Subcutaneous abdominal adipose tissue (tissue), 5 donors: ENCODE measurements around the gene FCMR.
A peak's percentile ranks its signal among the peaks of the same experiment; 100 is the strongest.

Source experiments
- H3K27ac ChIP-seq: one replicate; pipeline ENCODE4 v1.7.0; 2013; ENCODE audit warnings: low read depth, mild to moderate bottlenecking, inconsistent platforms, low read length, moderate library complexity
- H3K27me3 ChIP-seq, 5 donors: one replicate each; pipeline ENCODE4 v1.7.0; 2013; ENCODE audit warnings: low read length in 5 of 5, inconsistent platforms in 1 of 5; ENCODE audit not compliant: control insufficient read depth in 5 of 5, insufficient read depth in 4 of 5
- H3K36me3 ChIP-seq, 5 donors: one replicate each; pipeline ENCODE4 v1.7.0; 2013; ENCODE audit warnings: low read length in 5 of 5; ENCODE audit not compliant: control insufficient read depth in 5 of 5, insufficient read depth in 5 of 5
- H3K4me1 ChIP-seq, 5 donors: one replicate each; pipeline ENCODE4 v1.7.0; 2013; ENCODE audit warnings: low read length in 5 of 5, mild to moderate bottlenecking in 3 of 5, moderate library complexity in 1 of 5; ENCODE audit not compliant: control insufficient read depth in 5 of 5, insufficient read depth in 5 of 5
- H3K4me3 ChIP-seq, 5 donors: one replicate each; pipeline ENCODE4 v1.7.0; 2013; ENCODE audit warnings: low read length in 5 of 5, low read depth in 1 of 5
- H3K9ac ChIP-seq, 5 donors: one replicate each; pipeline ENCODE4 v1.7.0; 2013; ENCODE audit warnings: low read length in 5 of 5, mild to moderate bottlenecking in 4 of 5, moderate library complexity in 3 of 5
- H3K9me3 ChIP-seq, 5 donors: one replicate each; pipeline ENCODE4 v1.7.0; 2013; ENCODE audit warnings: low read length in 5 of 5; ENCODE audit not compliant: control insufficient read depth in 5 of 5
- donor health status: healthy.
- donor health status: healthy.
- donor health status: healthy.
- donor health status: healthy.
- donor health status: healthy.

FCMR gene

GRCh38 chr1:206867239-206867638, 54.5 kb downstream of the FCMR start:
- H3K4me3 ChIP-seq, result no peak overlapping the region
- no peaks in the 10 kb centered on the region for H3K27me3 ChIP-seq
- H3K4me1 ChIP-seq, result peaks cover 0 to 8% (median 4%) of the 10 kb centered on the region in 5 donors
- no peak overlapping the region for H3K27ac ChIP-seq
- peaks cover 0 to 4% (median 0%) of the 10 kb centered on the region in 5 donors for H3K9me3 ChIP-seq
- no peak overlapping the region for H3K9ac ChIP-seq
- no peaks in the 10 kb centered on the region for H3K36me3 ChIP-seq

- Histone ChIP-seq H3K9ac (no peak overlapping the region), H3K27me3 (no peaks in the 10 kb centered on the region), H3K4me1 (peaks cover 0 to 8% (median 4%) of the 10 kb centered on the region in 5 donors), H3K4me3 (no peak overlapping the region), H3K27ac (no peak overlapping the region), H3K9me3 (no peaks in the 10 kb centered on the region), H3K36me3 (no peaks in the 10 kb centered on the region)
Measured at GRCh38 chr1:206866062-206866461, 55.7 kb downstream of the FCMR start.

DNA sequence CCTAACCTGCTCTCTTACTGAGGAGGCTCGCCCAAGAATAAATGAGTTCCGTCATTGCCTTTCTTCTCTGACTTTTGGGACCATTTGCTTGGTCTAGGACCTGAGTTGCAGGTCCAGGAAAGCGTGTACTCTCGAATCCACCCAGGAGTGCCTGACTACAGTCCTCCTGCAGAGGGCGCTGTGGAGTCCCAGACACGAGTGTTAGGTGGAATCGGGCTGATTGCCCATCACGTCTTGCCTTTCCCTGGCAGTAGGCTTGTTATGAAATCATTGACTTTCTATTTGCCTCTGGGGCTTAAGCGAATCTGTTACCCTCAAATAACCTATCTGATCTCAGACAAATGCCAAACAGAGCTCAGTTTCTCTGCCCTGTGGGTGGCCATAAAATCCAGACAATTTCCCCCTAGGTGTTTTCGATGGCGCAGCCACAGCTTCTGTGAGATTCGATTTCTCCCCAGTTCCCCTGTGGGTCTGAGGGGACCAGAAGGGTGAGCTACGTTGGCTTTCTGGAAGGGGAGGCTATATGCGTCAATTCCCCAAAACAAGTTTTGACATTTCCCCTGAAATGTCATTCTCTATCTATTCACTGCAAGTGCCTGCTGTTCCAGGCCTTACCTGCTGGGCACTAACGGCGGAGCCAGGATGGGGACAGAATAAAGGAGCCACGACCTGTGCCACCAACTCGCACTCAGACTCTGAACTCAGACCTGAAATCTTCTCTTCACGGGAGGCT, 56.6 kb downstream of the FCMR start, which contains the start of gene IL20:
Gene IL20 (plus strand): TSS at position 685 of the 733 bp plus-strand sequence. CDS start 230 bp downstream, outside the sequence.
- H3K9ac ChIP-seq, result peak within 1 kb of the TSS in 1 of 5 donors; percentile 44
- no peaks in the 10 kb centered on the region for H3K36me3 ChIP-seq
- no peaks in the 10 kb centered on the region for H3K9me3 ChIP-seq
- peaks cover 0 to 8% (median 4%) of the 10 kb centered on the region in 5 donors for H3K4me1 ChIP-seq
- no peak within 1 kb of the TSS for H3K4me3 ChIP-seq
- H3K27me3 ChIP-seq, result no peaks in the 10 kb centered on the region
- no peak within 1 kb of the TSS for H3K27ac ChIP-seq

GRCh38 chr1:206863266-206863665, 58.5 kb downstream of the FCMR start:
- Histone ChIP-seq H3K36me3 (no peaks in the 10 kb centered on the region), H3K9ac (no peak overlapping the region), H3K4me1 (peaks cover 0 to 14% (median 7%) of the 10 kb centered on the region in 5 donors), H3K9me3 (no peaks in the 10 kb centered on the region), H3K4me3 (no peak overlapping the region), H3K27ac (no peak overlapping the region), H3K27me3 (no peaks in the 10 kb centered on the region)

DNA sequence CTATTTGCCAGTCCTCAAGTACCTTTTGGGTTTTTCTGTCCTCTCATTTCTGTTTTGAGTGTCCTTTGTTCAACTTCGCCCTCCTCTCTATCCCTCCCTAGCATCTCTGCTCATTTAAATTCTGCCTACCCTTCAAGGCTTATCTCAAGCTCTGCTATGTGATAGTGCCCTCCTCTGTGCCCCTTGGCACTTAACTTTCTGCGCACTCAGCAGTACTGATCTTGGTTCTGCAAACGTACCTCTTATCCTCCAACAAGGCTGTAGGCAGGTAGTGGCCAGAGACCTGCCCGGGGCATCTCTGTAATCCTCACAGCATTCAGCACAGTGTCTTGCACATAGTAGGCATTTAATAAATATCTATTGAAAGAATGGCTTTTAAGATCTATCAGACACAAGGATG, 61.6 kb downstream of the FCMR start:
- no peaks in the 10 kb centered on the region for H3K9me3 ChIP-seq

GRCh38 chr1:206859082-206859521, 62.6 kb downstream of the FCMR start:
- Histone ChIP-seq H3K4me3 (peak overlapping the region in 2 of 5 donors; percentile 40 to 44), H3K27ac (no peak overlapping the region), H3K9ac (no peak overlapping the region), H3K36me3 (no peaks in the 10 kb centered on the region), H3K27me3 (no peaks in the 10 kb centered on the region), H3K4me1 (peaks cover 0 to 7% (median 0%) of the 10 kb centered on the region in 5 donors), H3K9me3 (no peaks in the 10 kb centered on the region)

More for the DNA sequence above, 61.6 kb downstream of the FCMR start:
- Histone ChIP-seq H3K36me3 (no peaks in the 10 kb centered on the region), H3K27ac (no peak overlapping the region), H3K9ac (no peak overlapping the region), H3K27me3 (no peaks in the 10 kb centered on the region), H3K4me3 (no peak overlapping the region), H3K4me1 (peaks cover 0 to 10% (median 1%) of the 10 kb centered on the region in 5 donors)

GRCh38 chr1:206856674-206857464, 64.9 kb downstream of the FCMR start:
- no peaks in the 10 kb centered on the region for H3K27me3 ChIP-seq
- H3K4me1 ChIP-seq, result peaks cover 0 to 7% (median 0%) of the 10 kb centered on the region in 5 donors
- H3K36me3 ChIP-seq, result no peaks in the 10 kb centered on the region
- no peak overlapping the region for H3K4me3 ChIP-seq
- H3K9me3 ChIP-seq, result peaks cover 0 to 4% (median 0%) of the 10 kb centered on the region in 5 donors
- no peak overlapping the region for H3K9ac ChIP-seq
- H3K27ac ChIP-seq, result no peak overlapping the region

GRCh38 chr1:206855859-206856258, 65.9 kb downstream of the FCMR start:
- Histone ChIP-seq H3K9me3 (peaks cover 0 to 4% (median 0%) of the 10 kb centered on the region in 5 donors), H3K27me3 (no peaks in the 10 kb centered on the region), H3K36me3 (no peaks in the 10 kb centered on the region), H3K4me3 (no peak overlapping the region), H3K27ac (no peak overlapping the region), H3K9ac (no peak overlapping the region), H3K4me1 (peaks cover 0 to 7% (median 0%) of the 10 kb centered on the region in 5 donors)

DNA sequence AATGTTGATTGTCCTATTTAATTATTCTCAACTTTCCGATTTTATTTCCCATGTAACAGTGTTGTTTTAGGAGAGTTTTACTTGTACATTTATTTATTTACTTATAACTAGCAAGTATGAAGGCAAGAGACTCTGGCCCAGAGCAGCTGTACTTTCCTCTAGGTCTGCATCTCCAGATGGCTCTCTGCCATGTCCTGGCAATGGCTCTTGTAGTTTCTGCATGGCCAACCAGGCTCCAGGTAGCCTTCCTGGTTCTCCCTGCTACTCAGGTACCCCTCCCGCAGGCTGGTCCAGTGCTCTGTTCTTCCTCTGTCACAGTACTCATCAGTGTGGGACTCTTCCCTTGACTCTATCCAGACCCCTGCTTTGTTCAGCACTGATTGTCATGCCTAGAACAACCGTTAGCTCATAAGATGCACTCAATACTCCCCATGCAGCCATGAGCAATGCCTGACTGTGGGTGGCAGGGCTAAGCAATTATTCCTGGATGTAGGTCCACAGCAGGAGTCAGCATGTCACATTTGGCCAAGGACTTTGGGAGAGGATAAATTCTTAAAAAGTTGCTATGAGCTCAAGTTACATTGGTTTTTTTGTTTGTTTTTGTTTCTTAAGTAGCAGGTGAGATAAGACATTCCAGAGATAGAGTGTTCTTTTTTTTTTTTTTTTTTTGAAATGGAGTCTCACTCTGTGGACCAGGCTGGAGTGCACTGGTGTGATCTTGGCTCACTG, 67.2 kb downstream of the FCMR start:
- H3K36me3 ChIP-seq, result no peaks in the 10 kb centered on the region
- no peaks in the 10 kb centered on the region for H3K27me3 ChIP-seq
- no peak overlapping the region for H3K27ac ChIP-seq
- H3K9me3 ChIP-seq, result peaks cover 0 to 4% (median 0%) of the 10 kb centered on the region in 5 donors
- H3K4me1 ChIP-seq, result peaks cover 0 to 7% (median 0%) of the 10 kb centered on the region in 5 donors
- no peak overlapping the region for H3K9ac ChIP-seq
- H3K4me3 ChIP-seq, result no peak overlapping the region
